GM23248 (cell line): ENCODE results near the gene WDR27.

ENCODE experiments used
- EZH2 ChIP-seq: fragments of 200-600 bp; sonication (generic); IDR thresholded peaks from 2 replicates; pipeline ENCODE4 v1.6.1; 2018; ENCODE audit warnings: antibody characterized with exemption, mild to moderate bottlenecking; ENCODE audit not compliant: insufficient read depth, poor library complexity, severe bottlenecking
- EZH2phosphoT487 ChIP-seq: fragments of 200-600 bp; sonication (generic); IDR thresholded peaks from 2 replicates; pipeline ENCODE4 v1.6.1; 2018; ENCODE audit warnings: antibody characterized with exemption, moderate library complexity, mild to moderate bottlenecking, low read depth; ENCODE audit not compliant: insufficient read depth

GRCh38 chr6:169566319-169566718 lies 135.5 kb downstream of the WDR27 start:
- TF ChIP-seq EZH2: no peak
- no peak for TF ChIP-seq EZH2phosphoT487
